Testis (tissue), 2 donors: ENCODE measurements around the gene PRDM8.

Experiments
- CTCF ChIP-seq, 3 experiments: fragments of 450-650 bp in 2 of 3; fragments of 200-600 bp in 1 of 3; sonication (generic) in 1 of 3; IDR thresholded peaks; one replicate each; pipeline ENCODE4 v1.5.1; 2016 to 2019; ENCODE audit warnings: antibody characterized with exemption in 3 of 3, mild to moderate bottlenecking in 2 of 3, moderate library complexity in 1 of 3
- POLR2A ChIP-seq: fragments of 450-650 bp; IDR thresholded peaks from one replicate; pipeline ENCODE4 v1.6.1; 2017; ENCODE audit warnings: antibody characterized with exemption, mild to moderate bottlenecking, moderate library complexity

- no peak for TF ChIP-seq CTCF (IDR thresholded peaks at IDR 0.05)
- TF ChIP-seq POLR2A: no peak
Measured at GRCh38 chr4:80225595-80225994, 28.3 kb downstream of the PRDM8 start.
